Stimulated activated CD4-positive, alpha-beta T cell treated with anti-CD3 and anti-CD28 coated beads, Interleukin-4, amount 100 ng/mL, for 1 hour (primary cell): ENCODE data around the gene NEURL1B.
"Not testable (repeated sequence)": the region's sequence is repeated elsewhere in the genome, so short reads cannot be mapped to it uniquely, and the experiment has no call there.

Experiments
- DNase-seq: peaks from one replicate; pipeline ENCODE4 v3.0.0-alpha.2; 2020

Gene NEURL1B

GRCh38 chr5:172636279-172637050 lies 4.6 kb upstream of the NEURL1B start:
- no peak for DNase-seq

GRCh38 chr5:172637110-172637580 lies 3.9 kb upstream of the NEURL1B start:
- DNase-seq = no peak

- no peak for DNase-seq
Measured at GRCh38 chr5:172637740-172638139, 3.3 kb upstream of the NEURL1B start.

DNA sequence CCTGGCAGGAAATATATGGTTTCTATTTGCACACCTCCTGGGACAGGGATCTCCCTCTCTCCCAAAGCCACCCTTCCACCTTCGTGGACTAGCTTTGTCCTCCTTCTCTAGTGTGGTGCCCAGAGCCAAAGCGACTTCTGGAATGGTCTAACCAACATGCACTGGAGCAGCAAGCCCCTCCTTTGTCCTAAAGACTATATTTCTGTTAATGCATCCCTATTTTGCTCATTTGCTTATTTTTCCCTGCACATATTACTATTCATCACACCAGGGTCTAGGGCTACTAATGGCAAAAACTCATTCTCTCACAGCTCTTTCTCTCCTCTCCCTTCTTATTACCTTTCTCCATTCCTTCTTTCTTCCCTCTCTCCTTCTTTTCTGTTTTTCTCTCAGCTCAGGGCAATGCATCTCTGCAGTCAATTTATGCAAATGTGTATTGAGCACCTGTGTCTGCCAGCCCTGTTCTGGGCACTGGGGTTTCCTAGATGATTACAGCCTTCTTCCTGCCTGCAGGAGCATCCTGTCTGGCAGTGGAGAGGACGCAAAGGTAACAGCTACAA lies 2.8 kb upstream of the NEURL1B start:
- DNase-seq = no peak

GRCh38 chr5:172640139-172640538 lies 924 bp upstream of the NEURL1B start:
- no peak for DNase-seq

- DNase-seq = no peak
Measured at GRCh38 chr5:172641359-172642050, 442 bp downstream of the NEURL1B start.

DNA sequence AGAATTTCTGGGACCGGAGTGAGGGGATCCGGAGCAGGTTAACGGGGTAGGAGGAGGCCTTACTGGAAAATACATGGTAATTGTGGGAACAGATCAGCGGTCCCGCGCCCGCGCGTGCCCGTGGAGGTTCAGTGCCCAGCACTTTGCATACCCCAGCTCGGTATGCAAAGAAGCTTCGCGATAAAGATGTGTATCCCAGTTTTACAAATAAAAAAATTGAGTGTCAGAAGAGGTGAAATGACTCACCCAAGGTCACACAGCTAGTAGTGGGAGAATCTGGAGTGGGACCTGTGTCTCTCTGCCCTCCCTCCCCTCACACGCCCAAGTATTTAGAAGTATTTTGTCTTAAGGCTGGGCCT lies 967 bp downstream of the NEURL1B start:
- DNase-seq = no peak

- no peak for DNase-seq
Measured at GRCh38 chr5:172642486-172642885, 1.4 kb downstream of the NEURL1B start.

DNA sequence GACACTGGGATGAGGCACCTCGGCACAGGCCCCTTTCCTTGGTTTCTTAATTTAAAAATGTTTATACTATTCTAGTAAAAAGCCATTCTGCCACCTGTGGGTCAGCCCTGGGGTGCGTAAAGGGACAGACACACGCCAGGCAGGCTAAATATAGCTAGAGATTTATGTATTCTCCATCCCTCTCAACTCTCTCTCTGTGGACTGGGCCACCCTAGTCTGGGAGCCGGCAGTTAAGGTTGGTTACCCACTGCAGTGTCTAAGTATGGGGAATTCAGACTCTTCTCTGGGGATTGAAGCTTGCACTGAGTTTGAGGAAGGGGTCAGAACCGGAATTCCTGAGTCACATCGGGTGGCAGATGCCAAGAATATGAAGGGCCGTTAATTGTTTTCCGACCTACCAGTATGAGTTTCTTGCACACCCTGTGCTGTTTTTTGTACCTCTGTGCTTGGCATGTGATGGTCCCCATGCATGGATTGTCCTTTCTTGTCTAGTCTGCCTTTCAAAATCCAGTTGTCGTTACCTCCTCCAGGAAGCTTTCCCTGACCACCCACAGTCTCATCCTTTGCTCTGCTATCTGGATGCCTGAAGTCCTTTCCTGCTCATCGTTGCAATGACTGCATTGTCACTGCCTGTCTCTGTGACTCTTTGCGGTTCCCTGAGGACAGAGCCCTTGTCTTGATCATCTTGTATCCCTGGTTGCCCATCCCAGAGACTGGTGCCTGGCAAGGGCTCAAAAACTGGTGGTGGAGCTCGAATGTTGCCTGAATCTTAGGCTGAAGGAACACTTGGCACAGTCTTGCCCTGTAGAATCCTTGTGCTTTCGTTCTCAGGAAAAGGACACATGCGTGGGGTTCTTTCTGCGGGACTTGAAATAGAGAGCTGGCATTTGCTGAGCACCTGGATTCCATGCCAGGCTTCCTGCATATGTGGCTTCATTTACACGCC lies 2.1 kb downstream of the NEURL1B start:
- DNase-seq = no peak

DNA sequence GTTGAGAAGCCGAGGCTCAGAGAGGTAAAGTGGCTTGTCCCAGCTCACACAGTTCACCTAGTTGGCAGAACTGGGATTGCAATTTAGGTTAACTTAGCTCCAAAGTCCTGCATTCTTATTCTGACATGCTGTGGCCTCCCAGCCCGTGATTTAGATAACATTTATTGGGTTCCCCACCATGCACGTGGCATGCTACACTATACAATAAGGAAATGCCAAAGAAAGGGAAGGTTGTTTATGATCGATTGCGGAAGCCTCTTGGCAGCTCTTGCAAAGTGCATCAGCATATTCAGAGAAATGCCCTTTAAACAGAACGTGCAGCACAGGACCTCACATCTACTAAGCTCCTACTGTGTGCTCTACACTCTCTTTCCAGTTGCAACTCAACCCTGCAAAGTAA lies 3.2 kb downstream of the NEURL1B start:
- DNase-seq = no peak

GRCh38 chr5:172644711-172645110 lies 3.6 kb downstream of the NEURL1B start:
- no peak for DNase-seq

GRCh38 chr5:172645271-172646055 lies 4.4 kb downstream of the NEURL1B start:
- DNase-seq = no peak

DNA sequence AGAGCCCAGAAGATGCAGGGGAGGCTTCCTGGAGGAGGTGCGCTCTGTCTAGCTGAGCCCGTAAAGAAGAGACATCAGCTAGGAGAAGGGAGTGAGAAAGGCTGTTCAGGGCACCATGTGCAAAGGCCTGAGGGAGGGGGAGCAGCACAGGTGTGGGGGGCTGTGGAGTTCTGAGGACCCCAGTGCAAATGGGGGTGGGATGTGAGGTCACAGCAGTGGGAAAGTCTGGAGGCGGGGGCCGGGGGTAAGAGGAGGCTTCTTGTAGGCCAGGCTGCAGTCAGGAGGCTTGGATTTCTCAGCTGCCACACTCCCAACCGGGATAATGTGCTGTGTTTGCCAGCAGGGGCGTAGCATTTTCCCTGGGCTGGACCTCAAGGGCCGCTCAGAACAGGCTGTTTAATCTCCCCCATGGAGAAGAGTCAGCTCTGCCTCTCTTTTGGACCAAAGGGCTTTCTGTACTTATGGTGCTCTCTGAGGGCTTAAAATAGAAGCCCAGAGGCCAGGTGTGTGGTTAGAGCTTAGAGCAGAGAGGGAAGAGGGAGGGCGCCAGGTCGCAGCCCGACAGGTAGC lies 5.7 kb downstream of the NEURL1B start:
- DNase-seq = no peak

- no peak for DNase-seq
Measured at GRCh38 chr5:172647352-172648012, 6.4 kb downstream of the NEURL1B start.

DNA sequence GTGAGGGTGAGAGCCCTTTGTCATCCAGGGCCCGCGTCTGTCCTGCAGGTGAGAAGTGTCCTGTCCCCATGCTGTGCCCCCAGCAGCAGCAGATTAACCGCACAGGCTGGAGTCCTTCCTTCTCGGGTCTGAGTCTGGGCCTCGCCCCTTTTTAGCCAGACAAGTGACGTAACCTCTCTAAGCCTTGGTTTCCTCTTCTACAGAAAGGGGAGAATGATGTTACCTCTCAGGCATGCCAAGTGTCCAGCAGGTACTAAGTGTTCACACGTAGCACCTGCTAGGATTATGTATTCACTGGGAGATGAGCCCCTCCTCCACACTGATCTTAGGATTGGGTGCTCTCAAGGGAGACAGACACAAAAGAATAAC lies 6.9 kb downstream of the NEURL1B start:
- DNase-seq = no peak

GRCh38 chr5:172648755-172649154 lies 7.7 kb downstream of the NEURL1B start:
- DNase-seq = no peak

- not testable (repeated sequence) for DNase-seq
Measured at GRCh38 chr5:172656496-172656895, 15.4 kb downstream of the NEURL1B start.

DNA sequence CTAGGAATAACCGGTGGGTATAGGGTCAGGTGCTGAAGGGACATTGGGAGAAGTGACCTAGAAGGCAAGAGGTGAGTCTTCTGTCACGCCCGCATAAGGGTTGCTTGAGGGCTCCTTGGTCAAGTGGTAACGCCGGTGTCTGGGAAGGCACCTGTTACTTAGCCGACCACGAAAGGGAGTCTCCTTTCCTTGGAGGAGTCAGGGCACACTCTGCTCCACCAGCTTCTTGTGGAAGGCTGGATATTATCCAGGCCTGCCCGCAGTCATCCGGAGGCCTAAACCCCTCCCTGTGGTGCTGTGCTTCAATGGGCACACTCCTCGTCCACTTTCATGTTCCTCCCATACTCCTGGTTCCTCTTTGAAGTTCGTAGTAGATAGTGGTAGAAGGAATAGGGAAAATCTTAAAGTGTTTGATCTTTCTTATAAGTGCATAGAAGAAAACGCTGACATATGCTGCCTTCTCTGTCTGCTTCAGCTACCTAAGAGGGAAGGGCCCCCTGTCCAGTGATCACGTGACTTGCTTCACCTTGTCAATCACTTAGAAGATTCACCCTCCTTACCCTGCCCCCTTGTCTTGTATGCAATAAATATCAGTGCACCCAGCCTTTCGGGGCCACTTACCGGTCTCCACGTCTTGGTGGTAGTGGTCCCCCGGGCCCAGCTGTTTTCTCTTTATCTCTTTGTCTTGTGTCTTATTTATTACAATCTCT lies 16.6 kb downstream of the NEURL1B start:
- not testable (repeated sequence) for DNase-seq

DNA sequence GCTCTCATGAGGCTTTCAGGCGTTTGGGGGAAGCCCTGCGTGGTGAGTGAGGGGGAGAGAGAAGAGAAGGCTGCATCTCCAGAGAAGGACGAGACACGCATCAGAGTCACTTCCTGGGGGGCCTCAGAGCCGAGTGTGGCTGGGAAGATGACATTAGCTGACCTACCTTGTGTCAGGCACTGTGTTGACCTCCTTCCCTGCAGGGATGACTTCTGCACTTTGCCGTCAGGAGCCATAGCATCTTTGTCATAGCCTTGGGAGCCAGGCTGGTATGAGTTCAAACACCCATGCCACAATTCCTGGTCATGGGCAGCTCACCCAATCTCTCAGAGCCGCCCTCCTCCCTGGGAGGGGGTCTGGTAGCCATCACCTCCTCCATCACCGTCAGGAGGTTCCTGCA lies 17.3 kb downstream of the NEURL1B start:
- DNase-seq = no peak

DNA sequence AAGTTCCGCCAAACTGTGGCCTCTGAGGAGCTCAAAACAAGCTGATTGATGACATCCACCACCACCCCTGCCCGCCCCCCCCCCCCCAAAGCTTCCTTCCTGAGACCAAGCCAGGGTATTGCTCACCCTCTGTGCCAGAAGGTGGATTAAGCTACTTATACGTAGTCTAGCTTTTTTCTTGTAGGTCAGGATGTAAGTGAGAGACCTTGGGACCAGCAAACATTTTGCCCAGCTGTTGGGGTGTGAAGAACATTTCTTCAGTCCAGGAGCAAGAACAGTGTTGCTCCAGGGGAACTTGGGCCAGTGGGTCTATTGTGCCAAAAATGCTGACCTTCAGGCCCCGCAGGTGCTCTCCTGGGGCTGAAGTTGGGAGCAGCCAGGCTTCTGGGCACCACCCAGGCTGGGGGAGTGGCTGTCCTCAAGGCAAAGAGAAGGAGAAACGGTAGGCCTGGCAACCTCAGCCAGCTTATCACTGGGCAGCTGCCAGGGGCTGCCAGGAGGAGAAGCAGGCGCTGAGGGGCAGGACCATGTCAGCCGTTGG lies 18.0 kb downstream of the NEURL1B start:
- DNase-seq = no peak
